Sigmoid colon (tissue), 7 donors: Measurements from ENCODE around the gene TMEM253. TPM values are rescaled to one million over a fixed set of nuclear protein-coding genes. Genes with fewer than 3 reads are reported as not detected.

Experiments
- DNase-seq: peaks from one replicate; pipeline ENCODE4 v3.0.0-alpha.2; 2019
- H3K27ac ChIP-seq, 4 donors: fragments of 200-600 bp; sonication (generic); one replicate each; pipeline ENCODE4 v1.5.1; 2016 to 2019; ENCODE audit warnings: mild to moderate bottlenecking in 1 of 4
- H3K27me3 ChIP-seq, 3 donors: fragments of 200-600 bp; sonication (generic); one replicate each; pipeline ENCODE4 v1.5.1; 2019; ENCODE audit warnings: mild to moderate bottlenecking in 1 of 3
- H3K36me3 ChIP-seq, 4 donors: fragments of 200-600 bp; sonication (generic); one replicate each; pipeline ENCODE4 v1.5.1; 2016 to 2019
- H3K4me1 ChIP-seq, 4 donors: fragments of 200-600 bp; sonication (generic); one replicate each; pipeline ENCODE4 v1.5.1; 2017 to 2019
- H3K4me3 ChIP-seq, 4 donors: fragments of 200-600 bp; sonication (generic); one replicate each; pipeline ENCODE4 v1.5.1; 2017 to 2019; ENCODE audit warnings: mild to moderate bottlenecking in 2 of 4, moderate library complexity in 1 of 4
- H3K9me3 ChIP-seq, 4 donors: fragments of 200-600 bp in 3 of 4; sonication (generic) in 3 of 4; one replicate each; pipeline versions ENCODE4 v1.5.1 to v1.6.1; 2013 to 2019
- EP300 ChIP-seq, 4 donors: sonication (generic); formaldehyde crosslinking; IDR thresholded peaks; one replicate each; pipeline ENCODE4 v1.6.1; 2017; ENCODE audit warnings: antibody characterized with exemption in 4 of 4
- POLR2A ChIP-seq, 2 donors: fragments of 450-650 bp; IDR thresholded peaks; one replicate each; pipeline ENCODE4 v1.6.1; 2016; ENCODE audit warnings: antibody characterized with exemption in 2 of 2, mild to moderate bottlenecking in 2 of 2, moderate library complexity in 2 of 2
- POLR2AphosphoS5 ChIP-seq, 4 donors: sonication (generic); formaldehyde crosslinking; IDR thresholded peaks; one replicate each; pipeline ENCODE4 v1.6.1; 2017; ENCODE audit warnings: antibody characterized with exemption in 4 of 4
- WGBS, 2 donors: extraction: QIAGEN DNeasy Blood & Tissue Kit; methylation state at CpG; one replicate each; pipeline ENCODE4 v1.1.7; 2013; 5-methylcytosine and 5-hydroxymethylcytosine counted together
- intact Hi-C: fragments of 100-400 bp; cut with DNase I; formaldehyde crosslinking; loops from one replicate; pipeline ENCODE4 v1.15.1; 2023
- polyA plus RNA-seq, 3 donors: library from polyadenylated mRNA; stranded (reverse); fragments of 200-250 nt; gene quantifications; one replicate each; pipeline ENCODE4 v1.2.3, GENCODE V29; 2013
- total RNA-seq, 4 donors: library from RNA; depleted of rRNA; stranded (reverse); fragments of >200 nt; gene quantifications; one replicate each; pipeline ENCODE4 v1.1.0, GENCODE V29; 2016
- TF ChIP-seq, protein P1 (sequence below), 4 experiments: fragments of 450-650 bp in 3 of 4; fragments of 200-600 bp in 1 of 4; IDR thresholded peaks; one replicate each; pipeline ENCODE4 v1.5.1; 2016 to 2019; ENCODE audit warnings: antibody characterized with exemption in 4 of 4, mild to moderate bottlenecking in 3 of 4, moderate library complexity in 2 of 4
- donor health status: healthy with polysubstance abuse.
- donor health status: Bipolar disorder and iron deficiency.
- donor health status: healthy.

TMEM253 gene
- total and polyA plus RNA-seq, 7 donors: 1.1 to 28.4 (median 14.3) TPM; not detected in 3

DNA sequence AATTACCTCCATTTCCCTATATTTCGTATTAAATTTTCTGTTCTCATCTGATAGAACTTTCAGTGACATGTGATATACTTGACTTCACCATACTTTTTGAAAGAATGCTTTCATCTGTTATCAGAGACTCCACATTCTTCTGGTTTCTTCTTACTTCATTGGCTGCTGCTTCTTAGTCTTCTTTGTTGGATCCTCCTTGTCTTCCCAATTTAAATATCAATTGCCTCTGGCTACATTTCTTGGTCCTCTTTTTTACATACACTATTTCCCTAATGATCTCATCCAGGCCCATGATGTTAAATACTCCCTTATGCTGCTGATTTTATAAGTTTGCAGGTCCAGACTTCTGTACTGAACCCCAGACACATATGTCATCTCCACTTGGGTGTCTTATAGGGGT is 33.0 kb downstream of the TMEM253 start:
- DNase-seq: no peak
- H3K27me3 ChIP-seq: no peaks in the 10 kb centered on the region
- H3K36me3 ChIP-seq: no peaks in the 10 kb centered on the region
- H3K4me1 ChIP-seq: no peaks in the 10 kb centered on the region
- H3K27ac ChIP-seq: no peak overlapping the region
- WGBS, 2 donors: 82 to 85% methylated on average over 1 of the region's 1 CpG
- H3K9me3 ChIP-seq: no peaks in the 10 kb centered on the region
- no peak overlapping the region for H3K4me3 ChIP-seq
- no peak for TF ChIP-seq EP300 (IDR thresholded peaks at IDR 0.05)
- TF ChIP-seq, protein P1, sequence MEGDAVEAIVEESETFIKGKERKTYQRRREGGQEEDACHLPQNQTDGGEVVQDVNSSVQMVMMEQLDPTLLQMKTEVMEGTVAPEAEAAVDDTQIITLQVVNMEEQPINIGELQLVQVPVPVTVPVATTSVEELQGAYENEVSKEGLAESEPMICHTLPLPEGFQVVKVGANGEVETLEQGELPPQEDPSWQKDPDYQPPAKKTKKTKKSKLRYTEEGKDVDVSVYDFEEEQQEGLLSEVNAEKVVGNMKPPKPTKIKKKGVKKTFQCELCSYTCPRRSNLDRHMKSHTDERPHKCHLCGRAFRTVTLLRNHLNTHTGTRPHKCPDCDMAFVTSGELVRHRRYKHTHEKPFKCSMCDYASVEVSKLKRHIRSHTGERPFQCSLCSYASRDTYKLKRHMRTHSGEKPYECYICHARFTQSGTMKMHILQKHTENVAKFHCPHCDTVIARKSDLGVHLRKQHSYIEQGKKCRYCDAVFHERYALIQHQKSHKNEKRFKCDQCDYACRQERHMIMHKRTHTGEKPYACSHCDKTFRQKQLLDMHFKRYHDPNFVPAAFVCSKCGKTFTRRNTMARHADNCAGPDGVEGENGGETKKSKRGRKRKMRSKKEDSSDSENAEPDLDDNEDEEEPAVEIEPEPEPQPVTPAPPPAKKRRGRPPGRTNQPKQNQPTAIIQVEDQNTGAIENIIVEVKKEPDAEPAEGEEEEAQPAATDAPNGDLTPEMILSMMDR (IDR thresholded peaks at IDR 0.05): no peak
- TF ChIP-seq POLR2AphosphoS5 (IDR thresholded peaks at IDR 0.05): no peak
- TF ChIP-seq POLR2A (IDR thresholded peaks at IDR 0.05): no peak
- intact Hi-C loops: no loop called here

DNA sequence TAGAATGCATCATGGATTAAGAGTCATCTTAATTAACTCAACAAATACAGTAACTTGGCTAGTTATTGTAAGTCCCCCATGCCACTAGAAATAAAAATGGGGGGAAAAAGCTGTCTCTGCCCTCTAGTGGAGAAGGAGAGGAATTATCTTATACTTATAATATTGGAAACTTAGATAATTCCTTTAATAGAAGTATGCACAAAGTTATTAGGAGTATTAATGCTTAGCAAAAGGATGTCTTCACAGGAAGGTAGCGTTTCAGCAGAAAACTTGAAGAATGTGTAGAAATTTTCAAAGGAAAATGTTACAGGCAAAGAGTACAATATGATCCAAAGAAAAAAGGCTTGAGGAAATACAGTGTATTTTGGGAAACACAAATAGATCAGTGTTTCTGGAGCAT is 35.2 kb downstream of the TMEM253 start:
- H3K27ac ChIP-seq: no peak overlapping the region
- TF ChIP-seq EP300 (IDR thresholded peaks at IDR 0.05) (no peak), POLR2A (IDR thresholded peaks at IDR 0.05) (no peak), POLR2AphosphoS5 (IDR thresholded peaks at IDR 0.05) (no peak)
- TF ChIP-seq, protein P1 (IDR thresholded peaks at IDR 0.05): peak in 2 of 4 experiments; percentile 14 to 54
- H3K9me3 ChIP-seq: no peaks in the 10 kb centered on the region
- H3K36me3 ChIP-seq: no peaks in the 10 kb centered on the region
- H3K27me3 ChIP-seq: no peaks in the 10 kb centered on the region
- H3K4me1 ChIP-seq: no peaks in the 10 kb centered on the region
- no peak for DNase-seq
- intact Hi-C loops: no loop called here
- WGBS, 2 donors: 24 to 40% methylated on average over 1 of the region's 1 CpG
- H3K4me3 ChIP-seq: no peak overlapping the region

DNA sequence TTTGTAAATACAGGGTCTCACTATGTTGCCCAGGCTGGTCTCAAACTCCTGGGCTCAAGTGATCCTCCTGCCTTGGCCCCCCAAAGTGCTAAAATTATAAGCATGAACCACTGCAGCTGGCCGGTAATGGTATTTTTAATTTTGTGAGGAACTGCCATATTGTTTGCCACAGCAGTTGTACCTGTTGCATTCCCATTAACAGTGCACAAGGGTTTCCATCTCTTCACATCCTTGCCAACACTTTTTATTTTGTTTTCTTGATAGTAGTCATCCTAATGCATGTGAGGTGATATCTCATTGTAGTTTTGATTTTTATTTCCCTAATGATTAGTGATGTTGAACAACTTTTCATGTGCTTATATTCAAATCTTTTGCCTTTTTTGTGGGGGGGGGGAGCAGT is 41.5 kb downstream of the TMEM253 start:
- 82 to 92% methylated on average over 1 of the region's 1 CpG for WGBS, 2 donors
- H3K9me3 ChIP-seq: peaks cover 0 to 6% (median 1%) of the 10 kb centered on the region in 4 donors
- TF ChIP-seq EP300 (IDR thresholded peaks at IDR 0.05): no peak
- TF ChIP-seq, protein P1 (IDR thresholded peaks at IDR 0.05): no peak
- no peak for TF ChIP-seq POLR2A (IDR thresholded peaks at IDR 0.05)
- no peak for TF ChIP-seq POLR2AphosphoS5 (IDR thresholded peaks at IDR 0.05)
- no peaks in the 10 kb centered on the region for H3K27me3 ChIP-seq
- no peaks in the 10 kb centered on the region for H3K36me3 ChIP-seq
- H3K27ac ChIP-seq: no peak overlapping the region
- H3K4me1 ChIP-seq: no peaks in the 10 kb centered on the region
- intact Hi-C loops: no loop called here
- DNase-seq: no peak
- no peak overlapping the region for H3K4me3 ChIP-seq

DNA sequence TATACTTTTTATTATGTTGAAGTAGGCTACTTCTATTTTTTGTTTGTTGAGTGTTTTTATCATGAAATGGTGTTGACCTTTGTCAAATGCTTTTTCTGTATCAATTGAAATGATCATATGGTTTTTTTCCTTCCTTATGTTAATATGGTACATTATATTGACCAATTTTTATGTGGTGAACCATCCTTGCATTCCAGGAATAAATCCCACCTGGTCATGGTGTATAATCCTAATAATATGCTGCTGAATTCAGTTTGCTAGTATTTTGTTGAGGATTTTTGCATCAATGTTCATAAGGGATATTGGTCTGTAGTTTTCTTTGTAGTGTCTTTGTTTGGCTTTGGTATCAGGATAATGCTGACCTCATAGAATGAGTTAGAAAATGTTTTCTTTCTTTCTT is 44.6 kb downstream of the TMEM253 start:
- Histone ChIP-seq H3K27me3 (no peaks in the 10 kb centered on the region), H3K4me1 (no peaks in the 10 kb centered on the region), H3K36me3 (no peaks in the 10 kb centered on the region), H3K4me3 (no peak overlapping the region), H3K27ac (no peak overlapping the region), H3K9me3 (peaks cover 0 to 9% (median 1%) of the 10 kb centered on the region in 4 donors)
- DNase-seq: no peak
- intact Hi-C loops: no loop called here
- TF ChIP-seq, protein P1 (IDR thresholded peaks at IDR 0.05): no peak
- TF ChIP-seq EP300 (IDR thresholded peaks at IDR 0.05): no peak
- no peak for TF ChIP-seq POLR2AphosphoS5 (IDR thresholded peaks at IDR 0.05)
- no peak for TF ChIP-seq POLR2A (IDR thresholded peaks at IDR 0.05)

DNA sequence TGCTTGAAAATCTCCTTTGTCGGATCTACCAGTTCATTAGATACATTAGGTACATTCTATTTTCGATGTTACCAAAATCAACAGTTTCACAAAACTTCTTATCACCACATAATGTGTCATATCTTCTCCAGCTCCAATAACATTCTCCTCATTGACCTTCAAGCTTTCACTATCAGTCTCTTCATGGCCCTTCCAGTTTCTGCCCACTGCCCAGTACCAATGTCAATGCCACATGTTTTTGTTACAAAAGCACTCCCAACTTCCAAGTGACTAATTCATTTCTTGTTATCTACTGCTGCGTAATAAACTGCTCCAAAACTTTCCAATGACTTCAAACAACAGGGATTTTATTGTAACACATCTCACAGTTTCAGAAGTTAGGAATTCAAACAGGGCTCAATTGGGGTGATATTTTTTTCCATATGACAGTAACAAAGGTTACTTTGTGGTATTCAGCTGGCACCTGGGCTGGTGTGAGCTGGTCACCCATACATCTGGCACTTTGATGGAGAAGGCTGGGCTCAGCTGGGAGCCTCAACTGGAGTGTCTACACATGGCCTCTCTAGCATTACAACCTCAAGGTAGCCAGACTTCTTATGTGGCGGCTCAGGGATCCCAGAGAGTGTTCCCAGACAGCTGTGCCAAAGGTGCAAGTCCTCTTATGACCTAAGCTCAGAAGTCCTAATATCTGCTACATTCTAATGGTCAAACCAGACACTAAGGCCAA is 48.9 kb downstream of the TMEM253 start:
- intact Hi-C loops: no loop called here
- Histone ChIP-seq H3K4me1 (no peaks in the 10 kb centered on the region), H3K36me3 (no peaks in the 10 kb centered on the region), H3K4me3 (no peak overlapping the region), H3K27me3 (no peaks in the 10 kb centered on the region), H3K27ac (no peak overlapping the region), H3K9me3 (peaks cover 0 to 9% (median 1%) of the 10 kb centered on the region in 4 donors)
- TF ChIP-seq POLR2A (IDR thresholded peaks at IDR 0.05) (no peak), EP300 (IDR thresholded peaks at IDR 0.05) (no peak), POLR2AphosphoS5 (IDR thresholded peaks at IDR 0.05) (no peak)
- TF ChIP-seq, protein P1 (IDR thresholded peaks at IDR 0.05): no peak
- 88 to 94% methylated on average over 4 of the region's 4 CpGs for WGBS, 2 donors
- DNase-seq: no peak
